ENCODE measurements around the gene MDM1. TPM values are rescaled to one million over a fixed set of nuclear protein-coding genes. Genes with fewer than 3 reads are reported as not detected.

Gene MDM1
- total RNA-seq, 1 experiment from 2014 or later, result 10.6 TPM

DNA sequence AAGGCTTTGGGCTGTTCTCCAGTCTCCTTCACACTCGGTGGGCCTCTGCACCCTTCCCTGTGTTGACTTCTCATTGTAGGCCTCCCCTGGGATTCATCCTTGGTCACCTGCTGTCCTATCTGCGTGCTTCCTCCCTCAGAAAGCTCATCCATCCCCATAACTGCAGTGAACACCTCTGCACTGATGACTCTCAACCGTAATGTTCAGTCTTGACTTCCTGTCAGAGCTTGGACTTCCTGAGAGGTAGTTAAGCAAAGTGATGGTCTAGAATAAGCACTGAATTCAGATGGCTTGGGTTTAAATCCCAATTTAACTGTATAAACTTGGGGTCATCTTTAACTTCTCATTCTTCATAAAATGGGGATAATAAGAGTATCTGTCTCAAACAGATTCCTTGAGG is 13.6 kb upstream of the MDM1 start:
- Histone ChIP-seq H4K8ac (replicated peaks; ENCODE audit: insufficient read length, low read depth, low read length) (no peak overlapping the region), H3K56ac (ENCODE audit: insufficient read length, low read depth, low read length) (no peak overlapping the region), H2BK120ac (ENCODE audit: low read depth, low read length, poor library complexity, severe bottlenecking) (no peak overlapping the region), H4K20me1 (ENCODE audit: control insufficient read depth, insufficient read depth, insufficient read length) (no peaks in the 10 kb centered on the region), H4K5ac (ENCODE audit: insufficient read length, low read depth, low read length) (no peak overlapping the region), H3T11ph (ENCODE audit: low read length) (no peak overlapping the region), H3K14ac (ENCODE audit: insufficient read depth, low read length) (no peak overlapping the region), H2AFZ (ENCODE audit: low read length) (no peak overlapping the region), H3K9me3 (ENCODE audit: control insufficient read depth, low read depth, low read length) (no peaks in the 10 kb centered on the region), H3K27me3 (ENCODE audit: insufficient read depth, low read length) (no peaks in the 10 kb centered on the region), H2BK20ac (ENCODE audit: low read depth, low read length, poor library complexity, severe bottlenecking) (no peak overlapping the region), H2BK5ac (ENCODE audit: insufficient read length, low read length) (no peak overlapping the region), H3K18ac (ENCODE audit: insufficient read length, low read depth, low read length) (no peak overlapping the region), H3K79me1 (ENCODE audit: insufficient read depth, low read depth, low read length, poor library complexity, severe bottlenecking) (no peaks in the 10 kb centered on the region), H3K27ac (ENCODE audit: insufficient read length, low read depth, low read length) (no peak overlapping the region), H3K9ac (ENCODE audit: extremely low read depth, insufficient read length, low read length) (no peak overlapping the region), H3K79me2 (ENCODE audit: insufficient read depth, low read length) (no peaks in the 10 kb centered on the region), H3K4ac (ENCODE audit: low read depth, low read length) (no peak overlapping the region), H3K23ac (ENCODE audit: insufficient read length, low read depth, low read length) (no peak overlapping the region), H4K91ac (ENCODE audit: insufficient read length, low read depth, low read length) (no peak overlapping the region), H3K23me2 (ENCODE audit: insufficient read length, low read depth, low read length, poor library complexity, severe bottlenecking) (no peaks in the 10 kb centered on the region), H2AK5ac (ENCODE audit: insufficient read length, low read length) (no peak overlapping the region), H2BK12ac (ENCODE audit: insufficient read length, low read depth, low read length) (no peak overlapping the region), H3K4me1 (ENCODE audit: insufficient read depth, low read length) (no peaks in the 10 kb centered on the region), H3K4me2 (ENCODE audit: insufficient read depth, insufficient read length, low read length) (no peak overlapping the region), H2BK15ac (ENCODE audit: low read depth, low read length) (no peak overlapping the region)
- no peak overlapping the region for H3K4me3 Mint-ChIP-seq
- no peak for DNase-seq
- TF ChIP-seq, protein P1, sequence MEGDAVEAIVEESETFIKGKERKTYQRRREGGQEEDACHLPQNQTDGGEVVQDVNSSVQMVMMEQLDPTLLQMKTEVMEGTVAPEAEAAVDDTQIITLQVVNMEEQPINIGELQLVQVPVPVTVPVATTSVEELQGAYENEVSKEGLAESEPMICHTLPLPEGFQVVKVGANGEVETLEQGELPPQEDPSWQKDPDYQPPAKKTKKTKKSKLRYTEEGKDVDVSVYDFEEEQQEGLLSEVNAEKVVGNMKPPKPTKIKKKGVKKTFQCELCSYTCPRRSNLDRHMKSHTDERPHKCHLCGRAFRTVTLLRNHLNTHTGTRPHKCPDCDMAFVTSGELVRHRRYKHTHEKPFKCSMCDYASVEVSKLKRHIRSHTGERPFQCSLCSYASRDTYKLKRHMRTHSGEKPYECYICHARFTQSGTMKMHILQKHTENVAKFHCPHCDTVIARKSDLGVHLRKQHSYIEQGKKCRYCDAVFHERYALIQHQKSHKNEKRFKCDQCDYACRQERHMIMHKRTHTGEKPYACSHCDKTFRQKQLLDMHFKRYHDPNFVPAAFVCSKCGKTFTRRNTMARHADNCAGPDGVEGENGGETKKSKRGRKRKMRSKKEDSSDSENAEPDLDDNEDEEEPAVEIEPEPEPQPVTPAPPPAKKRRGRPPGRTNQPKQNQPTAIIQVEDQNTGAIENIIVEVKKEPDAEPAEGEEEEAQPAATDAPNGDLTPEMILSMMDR (conservative IDR thresholded peaks at IDR 0.05), result no peak
- no peaks in the 10 kb centered on the region; a peak in 1 of 5 replicates for H3K9me3 Mint-ChIP-seq
- H3K27me3 Mint-ChIP-seq (ENCODE audit: low read depth), result peaks cover 12% of the 10 kb centered on the region
- H3K4me1 Mint-ChIP-seq, result peaks cover 23 to 24% of the 10 kb centered on the region in 2 experiments
- no CpG with 5 or more reads among the region's 3 CpGs for WGBS (ENCODE audit: extremely low coverage, insufficient read length, low lambda C conversion rate)
- no peaks in the 10 kb centered on the region for H3K36me3 Mint-ChIP-seq (ENCODE audit: insufficient read depth in 1 of 3, low read depth in 3 of 3)
- no peak overlapping the region for H3K27ac Mint-ChIP-seq

All from H9 (cell line).